Keratinocyte (primary cell): ENCODE results near the gene TAMALIN.

Source experiments
- EZH2 ChIP-seq: IDR thresholded peaks from one replicate; pipeline ENCODE4 v1.6.1; 2012; ENCODE audit warnings: inconsistent platforms, mild to moderate bottlenecking, low read length, moderate library complexity
- TF ChIP-seq, protein P1 (sequence below), 3 experiments: IDR thresholded peaks in 1 of 3; conservative IDR thresholded peaks in 1 of 3; optimal IDR thresholded peaks in 1 of 3; 2 replicates in 2 of 3; 3 replicates in 1 of 3; pipeline versions ENCODE3 to v1.5.1; 2011; ENCODE audit warnings: low read length in 3 of 3, mild to moderate bottlenecking in 3 of 3, moderate library complexity in 2 of 3, control low read depth in 1 of 3, inconsistent platforms in 1 of 3; ENCODE audit not compliant: insufficient read depth in 2 of 3; ENCODE audit errors: extremely low read depth in 1 of 3

DNA sequence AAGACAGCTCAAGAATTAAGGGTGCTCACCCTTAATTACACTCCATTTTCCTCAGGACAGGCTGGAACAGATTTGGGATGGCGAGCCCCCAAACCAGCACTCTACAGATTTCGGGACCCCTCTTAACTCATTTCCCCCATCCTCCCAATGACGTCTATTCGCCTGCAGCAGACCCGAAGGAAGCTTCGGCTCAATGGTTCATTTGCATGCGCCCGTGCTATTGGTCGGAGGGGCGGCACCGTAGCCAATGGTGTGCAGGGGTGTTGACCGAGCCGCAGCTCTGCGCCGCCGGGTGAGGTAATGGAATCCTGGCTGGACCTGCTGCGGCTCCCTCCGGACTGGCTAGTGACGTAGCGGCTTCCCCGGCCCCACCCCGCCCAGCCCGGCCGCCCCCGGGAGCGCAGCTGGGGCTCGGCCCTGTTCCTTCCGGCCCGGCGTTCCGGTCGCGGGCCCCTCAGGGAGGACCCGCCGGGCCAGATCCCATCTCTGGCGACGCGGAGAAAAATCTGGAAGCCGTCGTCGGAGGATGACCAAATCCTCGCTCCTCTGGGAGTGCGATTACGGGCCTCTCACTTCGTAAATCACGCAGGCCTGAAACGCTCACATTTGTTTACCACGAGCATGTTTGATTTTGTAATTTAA lies 26.2 kb downstream of the TAMALIN start:
- TF ChIP-seq, protein P1, sequence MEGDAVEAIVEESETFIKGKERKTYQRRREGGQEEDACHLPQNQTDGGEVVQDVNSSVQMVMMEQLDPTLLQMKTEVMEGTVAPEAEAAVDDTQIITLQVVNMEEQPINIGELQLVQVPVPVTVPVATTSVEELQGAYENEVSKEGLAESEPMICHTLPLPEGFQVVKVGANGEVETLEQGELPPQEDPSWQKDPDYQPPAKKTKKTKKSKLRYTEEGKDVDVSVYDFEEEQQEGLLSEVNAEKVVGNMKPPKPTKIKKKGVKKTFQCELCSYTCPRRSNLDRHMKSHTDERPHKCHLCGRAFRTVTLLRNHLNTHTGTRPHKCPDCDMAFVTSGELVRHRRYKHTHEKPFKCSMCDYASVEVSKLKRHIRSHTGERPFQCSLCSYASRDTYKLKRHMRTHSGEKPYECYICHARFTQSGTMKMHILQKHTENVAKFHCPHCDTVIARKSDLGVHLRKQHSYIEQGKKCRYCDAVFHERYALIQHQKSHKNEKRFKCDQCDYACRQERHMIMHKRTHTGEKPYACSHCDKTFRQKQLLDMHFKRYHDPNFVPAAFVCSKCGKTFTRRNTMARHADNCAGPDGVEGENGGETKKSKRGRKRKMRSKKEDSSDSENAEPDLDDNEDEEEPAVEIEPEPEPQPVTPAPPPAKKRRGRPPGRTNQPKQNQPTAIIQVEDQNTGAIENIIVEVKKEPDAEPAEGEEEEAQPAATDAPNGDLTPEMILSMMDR (optimal IDR thresholded peaks at IDR 0.05 in 1 of 3, IDR thresholded peaks at IDR 0.05 in 1 of 3, conservative IDR thresholded peaks at IDR 0.05 in 1 of 3; ENCODE audit: extremely low read depth in 1 of 3, insufficient read depth in 2 of 3, low read length in 3 of 3): no peak
- no peak for TF ChIP-seq EZH2
